ENCODE data around the gene RNF114.
"Not testable (repeated sequence)": the region's sequence is repeated elsewhere in the genome, so short reads cannot be mapped to it uniquely, and the experiment has no call there.

DNA sequence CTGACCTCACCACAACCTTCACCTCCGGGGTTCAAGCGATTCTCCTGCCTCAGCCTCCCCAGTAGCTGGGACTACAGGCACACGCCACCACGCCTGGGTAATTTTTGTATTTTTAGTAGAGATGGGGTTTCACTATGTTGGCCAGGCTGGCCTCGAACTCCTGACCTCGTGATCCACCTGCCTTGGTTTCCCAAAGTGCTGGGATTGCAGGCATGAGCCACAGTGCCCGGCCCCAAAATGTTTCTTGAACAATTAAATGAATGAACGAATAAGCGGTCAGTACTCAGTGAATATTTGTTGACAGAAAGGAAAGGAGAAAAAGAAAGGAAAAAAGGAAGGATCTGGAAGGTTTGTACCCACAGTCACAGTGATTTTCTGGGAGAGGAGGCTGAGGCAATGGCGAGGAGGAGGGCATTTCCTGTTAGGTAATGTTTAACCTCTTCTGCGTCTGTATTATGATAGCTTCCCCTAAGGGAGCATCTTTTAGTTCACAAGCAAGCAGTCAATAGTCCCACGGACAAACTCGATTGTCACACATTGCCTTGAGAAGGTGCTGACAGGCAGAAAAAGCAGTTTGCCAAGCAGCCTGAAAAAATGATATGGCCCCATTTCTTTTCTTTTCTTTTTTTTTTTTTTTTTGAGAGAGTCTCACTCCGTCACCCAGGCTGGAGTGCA is 64.5 kb downstream of the RNF114 start:
- TF ChIP-seq MAX (IDR thresholded peaks at IDR 0.05); CTCF (IDR thresholded peaks at IDR 0.05; ENCODE audit: low read depth, low read length, missing input control); FOXA1 (IDR thresholded peaks at IDR 0.05); JUND (IDR thresholded peaks at IDR 0.05); RAD21 (IDR thresholded peaks at IDR 0.05); HNF4G (IDR thresholded peaks at IDR 0.05); TAF1 (conservative IDR thresholded peaks at IDR 0.05); YY1 (IDR thresholded peaks at IDR 0.05); EGR1 (IDR thresholded peaks at IDR 0.05; ENCODE audit: low read depth in 2 of 2); ATF3 (IDR thresholded peaks at IDR 0.05); SP1 (IDR thresholded peaks at IDR 0.05): not testable (repeated sequence)
